Dedifferentiated amniotic fluid mesenchymal stem cell (primary cell): ENCODE data around the gene ZNF652.
"Not testable (repeated sequence)": the region's sequence is repeated elsewhere in the genome, so short reads cannot be mapped to it uniquely, and the experiment has no call there.

Experiments
- DNase-seq: peaks from one replicate; pipeline ENCODE4 v3.0.0-alpha.2; 2016; ENCODE audit errors: extremely low spot score

The ZNF652 gene

GRCh38 chr17:49261540-49261939 is 100.5 kb downstream of the ZNF652 start:
- not testable (repeated sequence) for DNase-seq

GRCh38 chr17:49260817-49261291 is 101.2 kb downstream of the ZNF652 start:
- DNase-seq = peak; percentile 72

- DNase-seq = peak; percentile 26
Measured at GRCh38 chr17:49260011-49260816, 101.8 kb downstream of the ZNF652 start.

DNA sequence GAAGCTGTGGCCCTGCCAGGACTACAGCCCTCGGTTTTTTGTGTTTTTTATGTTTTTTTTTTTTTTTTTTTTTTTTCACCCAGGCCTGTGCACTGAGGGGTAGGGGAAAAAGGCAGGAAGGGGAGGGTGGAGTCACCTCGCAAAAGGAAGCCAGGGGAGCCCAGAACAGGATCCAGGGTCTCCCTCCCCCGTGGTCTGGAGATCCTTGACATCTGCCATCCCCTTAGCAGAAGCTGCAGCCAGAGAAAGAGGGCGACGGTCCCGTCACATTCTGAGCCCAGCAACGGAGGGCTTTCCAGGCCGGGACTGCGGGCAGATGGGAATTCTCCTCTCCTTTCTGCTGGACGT is 102.4 kb downstream of the ZNF652 start:
- DNase-seq = no peak

GRCh38 chr17:49258394-49258793 is 103.7 kb downstream of the ZNF652 start:
- no peak for DNase-seq

DNA sequence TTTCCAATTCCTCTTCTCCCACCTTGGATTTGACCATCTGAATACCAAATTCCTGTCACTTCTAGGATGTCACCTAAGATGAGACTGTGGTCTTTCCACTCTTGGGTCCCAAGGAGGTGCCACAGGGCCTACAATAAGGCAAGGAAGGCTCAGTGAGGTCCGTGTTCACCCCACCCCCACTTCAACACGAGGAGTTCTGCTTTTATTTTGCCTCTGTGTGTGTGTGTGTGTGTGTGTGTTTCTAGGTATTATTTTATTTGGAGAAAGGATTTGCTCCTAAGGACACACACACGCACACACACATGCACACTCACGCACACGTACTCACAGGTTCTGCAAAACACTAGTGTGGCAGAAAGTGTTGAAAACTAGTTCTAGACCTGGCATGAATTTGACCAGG is 106.9 kb downstream of the ZNF652 start:
- no peak for DNase-seq

DNA sequence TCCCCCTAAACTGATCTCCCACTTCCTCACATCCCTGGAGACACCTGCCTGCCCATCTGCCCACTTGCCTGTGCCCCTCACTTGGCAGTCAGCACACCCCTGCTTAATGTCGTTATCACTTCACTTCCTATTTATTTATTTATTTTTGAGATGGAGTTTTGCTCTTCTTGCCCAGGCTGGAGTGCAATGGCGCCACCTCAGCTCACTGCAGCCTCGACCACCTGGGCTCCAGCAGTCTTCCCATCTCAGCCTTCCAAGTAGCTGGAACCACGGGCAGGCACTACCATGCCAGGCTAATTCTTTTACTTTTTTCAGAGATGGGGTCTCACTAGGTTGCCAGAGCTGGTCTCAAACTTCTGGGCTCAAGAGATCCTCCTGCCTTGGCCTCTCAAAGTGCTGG is 108.0 kb downstream of the ZNF652 start:
- no peak for DNase-seq

DNA sequence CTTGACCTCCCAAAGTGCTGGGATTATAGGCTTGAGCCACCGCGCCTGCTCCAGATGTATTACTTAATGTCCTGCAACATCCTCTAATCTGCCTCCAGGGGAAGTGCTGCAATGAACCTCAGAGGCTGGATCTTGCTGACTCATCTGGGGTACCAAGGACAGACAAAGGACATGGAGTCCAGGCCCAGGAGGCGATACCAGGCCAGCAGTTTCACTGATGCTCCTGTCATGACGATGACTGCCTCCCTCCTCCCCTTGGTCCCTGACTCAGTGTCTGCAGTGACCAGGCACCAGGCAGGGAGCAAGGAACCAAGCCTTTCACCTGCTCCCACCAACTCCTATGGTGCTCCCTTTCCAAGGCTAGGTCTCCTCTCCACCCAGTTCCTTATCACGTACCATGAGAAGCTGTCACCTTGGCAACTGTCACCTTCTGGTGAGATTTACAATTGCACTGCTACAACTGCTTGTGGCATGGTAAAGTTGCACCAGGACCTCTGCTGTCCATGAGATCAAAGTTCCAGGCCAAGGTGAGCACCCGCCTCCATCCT is 109.8 kb downstream of the ZNF652 start:
- DNase-seq = no peak

DNA sequence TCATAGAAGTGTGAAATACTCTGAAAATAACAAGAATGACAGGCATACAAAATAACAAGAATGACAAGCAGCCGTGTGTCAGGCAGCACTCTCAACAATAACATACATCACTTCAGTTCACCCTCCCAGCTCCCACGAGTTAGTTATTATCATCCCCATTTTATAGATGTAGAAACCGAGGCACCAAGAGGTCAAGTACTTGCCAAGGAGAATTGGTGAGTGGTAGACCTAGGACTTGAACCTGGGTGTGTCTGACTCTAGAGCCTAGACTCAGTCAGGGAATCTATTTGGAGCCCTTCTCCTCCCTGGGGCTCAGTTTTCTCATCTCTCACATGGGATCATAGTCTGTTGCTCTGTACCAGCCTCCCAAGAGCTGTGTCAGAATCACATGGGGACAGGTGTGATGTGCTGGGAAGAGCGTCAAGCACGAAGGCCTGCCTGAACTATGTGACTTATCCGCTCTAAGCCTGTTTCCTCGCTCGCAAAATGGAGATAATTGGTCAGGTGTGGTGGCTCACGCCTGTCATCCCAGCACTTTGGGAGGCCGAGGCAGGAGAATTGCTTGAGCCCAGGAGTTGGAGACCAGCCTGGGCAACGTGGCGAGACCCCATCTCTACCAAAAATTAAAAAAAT is 112.0 kb downstream of the ZNF652 start:
- DNase-seq = no peak

GRCh38 chr17:49249292-49249794 is 112.7 kb downstream of the ZNF652 start:
- peak; percentile 31 for DNase-seq

DNA sequence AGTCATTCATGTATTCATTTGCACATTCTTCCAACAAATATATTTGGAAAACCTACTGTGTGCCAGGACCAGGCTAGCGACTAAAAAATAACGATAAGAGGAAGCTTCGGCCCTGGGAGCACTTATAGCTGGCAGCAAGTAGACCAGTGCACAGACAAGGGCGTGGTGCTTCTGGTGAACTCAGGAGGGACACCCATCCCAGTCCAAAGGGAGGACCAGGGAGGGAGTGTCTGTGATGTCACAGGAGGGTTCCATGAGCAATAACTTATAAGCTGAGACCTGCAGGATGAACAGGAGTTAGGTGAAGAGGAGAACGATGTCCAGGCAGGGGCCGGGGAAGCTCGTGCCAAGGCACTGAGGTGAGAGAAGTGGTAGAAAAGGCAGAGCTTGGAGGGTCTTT is 114.1 kb downstream of the ZNF652 start:
- no peak for DNase-seq

DNA sequence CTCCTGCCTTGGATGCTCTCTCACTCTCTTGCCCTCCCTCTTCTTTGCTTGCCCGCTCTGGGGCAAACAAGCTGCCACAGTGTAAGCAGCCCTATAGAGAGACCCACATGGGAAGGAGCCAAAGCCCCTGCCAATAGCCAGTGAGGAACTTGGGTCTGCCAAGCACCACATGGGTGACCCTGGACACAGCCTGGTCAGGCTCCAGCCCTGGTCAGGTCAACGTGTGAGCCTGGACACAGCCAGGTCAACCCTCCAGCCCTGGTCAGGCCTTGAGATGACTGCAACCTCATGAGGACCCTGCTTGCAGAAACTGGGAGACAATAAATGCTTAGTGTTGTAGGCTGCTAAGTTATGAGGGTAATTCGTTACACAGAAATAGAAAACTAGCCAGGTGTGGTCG is 117.2 kb downstream of the ZNF652 start:
- DNase-seq = no peak
